ENCODE data around the gene GPT2. TPM values are rescaled to one million over a fixed set of nuclear protein-coding genes. Genes with fewer than 3 reads are reported as not detected.

GPT2 gene
- total RNA-seq, 4 donors from 2014 or later, result 65.7 to 100 (median 85.0) TPM

DNA sequence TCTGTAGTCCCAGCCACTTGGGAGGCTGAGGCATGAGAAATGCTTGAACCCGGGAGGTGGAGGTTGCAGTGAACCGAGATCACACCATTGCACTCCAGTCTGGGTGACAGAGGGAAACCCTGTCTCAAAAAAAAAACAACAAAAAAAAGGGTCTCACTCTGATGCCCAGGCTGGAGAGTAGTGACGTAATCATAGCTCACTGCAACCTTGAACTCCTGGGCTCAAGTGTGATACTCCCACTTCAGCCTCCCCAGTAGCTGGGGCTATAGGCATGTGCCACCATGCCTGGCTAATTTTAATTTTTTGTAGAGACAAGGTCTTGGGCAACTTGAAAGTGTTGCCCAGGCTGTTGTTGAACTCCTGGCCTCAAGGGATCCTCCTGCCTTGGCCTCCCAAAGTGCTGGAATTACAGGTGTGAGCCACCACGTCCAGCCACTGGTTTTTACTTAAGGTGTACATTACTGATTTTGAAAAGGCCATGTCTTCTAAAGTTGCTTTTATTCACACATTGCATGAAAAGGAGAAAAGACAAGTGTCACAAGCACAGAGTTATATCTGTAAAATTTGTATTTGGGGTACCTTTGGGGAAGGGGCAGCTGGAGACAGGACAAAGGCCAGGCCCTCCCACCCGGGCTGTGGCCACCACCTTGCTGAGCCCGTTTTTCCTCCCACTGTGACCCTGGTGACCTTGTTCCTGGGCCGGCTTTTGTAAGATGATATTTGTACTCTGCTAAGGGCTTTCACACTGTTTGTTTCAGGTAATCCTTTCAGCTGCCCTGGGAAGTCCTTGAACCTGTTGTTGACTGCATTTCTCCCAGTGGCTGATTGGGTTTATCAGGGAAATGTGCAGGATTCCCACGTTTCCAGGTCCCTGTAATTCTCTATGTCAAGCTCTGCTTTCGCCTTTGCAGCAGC is 11.5 kb downstream of the GPT2 start:
- no peak for DNase-seq (ENCODE audit: low spot score in 2 of 2)
- TF ChIP-seq, protein P1, sequence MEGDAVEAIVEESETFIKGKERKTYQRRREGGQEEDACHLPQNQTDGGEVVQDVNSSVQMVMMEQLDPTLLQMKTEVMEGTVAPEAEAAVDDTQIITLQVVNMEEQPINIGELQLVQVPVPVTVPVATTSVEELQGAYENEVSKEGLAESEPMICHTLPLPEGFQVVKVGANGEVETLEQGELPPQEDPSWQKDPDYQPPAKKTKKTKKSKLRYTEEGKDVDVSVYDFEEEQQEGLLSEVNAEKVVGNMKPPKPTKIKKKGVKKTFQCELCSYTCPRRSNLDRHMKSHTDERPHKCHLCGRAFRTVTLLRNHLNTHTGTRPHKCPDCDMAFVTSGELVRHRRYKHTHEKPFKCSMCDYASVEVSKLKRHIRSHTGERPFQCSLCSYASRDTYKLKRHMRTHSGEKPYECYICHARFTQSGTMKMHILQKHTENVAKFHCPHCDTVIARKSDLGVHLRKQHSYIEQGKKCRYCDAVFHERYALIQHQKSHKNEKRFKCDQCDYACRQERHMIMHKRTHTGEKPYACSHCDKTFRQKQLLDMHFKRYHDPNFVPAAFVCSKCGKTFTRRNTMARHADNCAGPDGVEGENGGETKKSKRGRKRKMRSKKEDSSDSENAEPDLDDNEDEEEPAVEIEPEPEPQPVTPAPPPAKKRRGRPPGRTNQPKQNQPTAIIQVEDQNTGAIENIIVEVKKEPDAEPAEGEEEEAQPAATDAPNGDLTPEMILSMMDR (IDR thresholded peaks at IDR 0.05), result no peak
- no peak for TF ChIP-seq POLR2AphosphoS5 (IDR thresholded peaks at IDR 0.05)
- no peak overlapping the region for H3K4me3 ChIP-seq
- peaks cover 35% of the 10 kb centered on the region for H3K4me1 ChIP-seq
- H3K36me3 ChIP-seq, result no peaks in the 10 kb centered on the region
- WGBS, result 70% methylated on average over 9 of the region's 9 CpGs
- H3K27me3 ChIP-seq, result no peaks in the 10 kb centered on the region
- no peaks in the 10 kb centered on the region for H3K9me3 ChIP-seq
- H3K27ac ChIP-seq, result no peak overlapping the region

DNA sequence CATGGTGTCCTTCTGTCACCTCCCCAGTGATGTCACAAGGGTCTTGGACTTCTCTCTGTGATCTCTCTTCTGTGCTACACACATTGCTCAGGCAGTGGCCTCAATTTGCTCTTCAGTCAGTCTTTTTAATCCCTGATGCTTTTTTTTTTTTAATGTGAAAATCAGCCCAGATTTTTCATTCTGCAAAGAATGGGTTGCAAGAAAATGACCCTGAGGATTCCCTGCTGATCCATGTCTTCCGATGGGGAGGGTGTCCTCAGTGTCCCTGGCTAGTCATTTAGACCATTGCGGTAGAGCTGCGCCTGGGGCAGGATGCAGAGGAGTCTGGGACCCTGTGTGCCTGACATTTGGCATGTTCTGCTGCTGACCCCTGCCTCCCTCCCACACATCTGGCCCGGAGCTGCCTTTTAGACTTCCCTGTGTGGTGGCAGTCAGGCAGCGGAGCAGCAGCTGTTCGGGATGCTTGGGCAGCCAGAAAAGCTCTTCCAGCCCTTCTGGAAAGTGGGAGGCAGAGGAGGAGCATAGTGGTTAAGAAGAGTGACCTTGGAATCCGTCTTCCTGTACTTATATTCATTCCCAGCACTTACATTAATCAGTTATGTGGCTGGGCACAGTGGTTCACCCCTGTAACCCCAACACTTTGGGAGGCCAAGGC is 12.3 kb downstream of the GPT2 start:
- H3K4me1 ChIP-seq, result peaks cover 43% of the 10 kb centered on the region
- no peak overlapping the region for H3K4me3 ChIP-seq
- H3K27ac ChIP-seq, result no peak overlapping the region
- no peaks in the 10 kb centered on the region for H3K27me3 ChIP-seq
- H3K36me3 ChIP-seq, result no peaks in the 10 kb centered on the region
- DNase-seq (ENCODE audit: low spot score in 2 of 2), result no peak
- TF ChIP-seq POLR2A (IDR thresholded peaks at IDR 0.05) (no peak), EP300 (IDR thresholded peaks at IDR 0.05) (no peak), POLR2AphosphoS5 (IDR thresholded peaks at IDR 0.05) (no peak)
- TF ChIP-seq, protein P1 (IDR thresholded peaks at IDR 0.05), result no peak
- 81% methylated on average over 7 of the region's 7 CpGs for WGBS
- H3K9me3 ChIP-seq, result no peaks in the 10 kb centered on the region

DNA sequence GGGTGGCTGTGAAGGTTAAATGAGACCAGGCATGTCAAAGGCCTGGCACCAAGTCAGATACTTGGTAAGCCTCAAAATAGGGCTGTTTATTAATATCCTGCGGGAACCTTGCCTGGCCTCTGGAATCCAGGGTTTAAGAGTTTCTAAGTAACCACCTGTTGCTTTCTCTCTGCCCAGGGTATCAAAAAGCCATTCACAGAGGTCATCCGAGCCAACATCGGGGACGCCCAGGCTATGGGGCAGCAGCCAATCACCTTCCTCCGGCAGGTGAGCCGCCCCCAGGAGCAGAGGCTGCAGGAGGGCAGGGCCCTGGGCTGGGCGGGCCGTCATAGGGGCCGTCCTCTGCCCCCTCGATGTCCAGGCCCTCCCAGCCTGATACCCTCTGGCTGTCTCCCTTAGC is 13.3 kb downstream of the GPT2 start:
- Histone ChIP-seq H3K4me3 (no peak overlapping the region), H3K4me1 (peaks cover 52% of the 10 kb centered on the region), H3K27me3 (no peaks in the 10 kb centered on the region), H3K36me3 (no peaks in the 10 kb centered on the region), H3K9me3 (no peaks in the 10 kb centered on the region), H3K27ac (no peak overlapping the region)
- WGBS, result 64% methylated on average over 9 of the region's 10 CpGs
- TF ChIP-seq POLR2AphosphoS5 (IDR thresholded peaks at IDR 0.05) (no peak), POLR2A (IDR thresholded peaks at IDR 0.05) (no peak), EP300 (IDR thresholded peaks at IDR 0.05) (no peak)
- TF ChIP-seq, protein P1 (IDR thresholded peaks at IDR 0.05), result no peak
- no peak for DNase-seq (ENCODE audit: low spot score in 2 of 2)

DNA sequence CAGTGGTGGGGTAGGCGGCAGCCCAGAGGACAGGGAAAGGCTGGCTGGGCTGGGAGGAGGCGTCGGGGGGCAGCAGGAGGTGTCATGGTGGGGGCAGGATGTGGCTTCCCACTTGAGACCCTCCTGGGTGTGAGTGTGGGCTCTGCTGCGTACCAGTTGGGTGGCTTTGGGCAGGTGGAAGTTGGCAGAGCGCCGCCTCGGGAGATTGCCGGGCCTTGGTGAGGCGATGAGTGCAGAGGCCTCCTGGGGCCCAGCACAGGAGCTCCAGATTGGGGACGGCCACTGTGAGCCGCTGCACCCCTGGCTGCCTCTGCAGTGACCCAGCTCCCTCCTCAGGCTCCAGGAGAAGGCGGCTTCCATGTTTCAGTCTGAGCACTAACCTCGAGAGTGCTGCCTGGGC is 13.8 kb downstream of the GPT2 start:
- Histone ChIP-seq H3K27me3 (no peaks in the 10 kb centered on the region), H3K4me3 (no peak overlapping the region), H3K9me3 (no peaks in the 10 kb centered on the region), H3K4me1 (peaks cover 52% of the 10 kb centered on the region), H3K36me3 (no peaks in the 10 kb centered on the region), H3K27ac (no peak overlapping the region)
- WGBS, result 85% methylated on average over 10 of the region's 13 CpGs
- no peak for TF ChIP-seq EP300 (IDR thresholded peaks at IDR 0.05)
- TF ChIP-seq, protein P1 (IDR thresholded peaks at IDR 0.05), result no peak
- no peak for TF ChIP-seq POLR2AphosphoS5 (IDR thresholded peaks at IDR 0.05)
- TF ChIP-seq POLR2A (IDR thresholded peaks at IDR 0.05), result no peak
- DNase-seq (ENCODE audit: low spot score in 2 of 2), result no peak

DNA sequence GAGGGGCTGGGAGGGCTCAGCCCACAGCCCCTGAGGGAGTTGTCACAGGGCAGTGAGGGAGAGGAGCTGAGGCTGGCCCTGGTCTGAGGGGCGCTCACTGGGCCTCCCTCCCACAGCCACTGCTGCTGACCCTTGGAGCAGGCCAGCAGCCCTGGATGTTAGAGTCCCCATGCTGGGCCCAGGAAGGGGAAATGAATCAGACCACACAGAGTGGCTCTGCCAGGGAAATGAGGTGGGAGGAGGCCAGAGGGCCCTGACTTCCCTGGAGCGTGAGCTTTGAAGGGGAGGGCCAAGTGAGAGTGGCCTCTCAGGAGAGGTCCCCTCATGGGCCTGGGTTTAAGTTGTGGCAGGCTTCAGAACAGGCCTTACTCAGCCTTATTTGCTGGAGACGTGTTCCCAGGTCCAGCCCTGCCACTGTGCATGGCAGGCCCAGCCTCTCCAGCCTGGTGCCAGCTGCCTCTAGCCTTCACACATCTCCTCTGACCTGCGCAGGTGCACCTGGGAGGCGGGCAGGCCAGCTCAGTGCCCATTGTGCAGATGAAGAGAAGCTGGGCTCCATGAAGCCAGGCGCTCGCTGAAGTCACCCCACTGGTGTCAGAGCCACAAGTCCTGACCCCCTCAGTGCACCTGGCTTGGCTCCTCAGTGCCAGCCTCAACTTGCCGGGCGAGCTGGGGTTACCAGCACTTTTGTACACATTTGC is 15.4 kb downstream of the GPT2 start:
- H3K9me3 ChIP-seq, result no peaks in the 10 kb centered on the region
- H3K27me3 ChIP-seq, result no peaks in the 10 kb centered on the region
- no peak overlapping the region for H3K4me3 ChIP-seq
- peaks cover 40% of the 10 kb centered on the region for H3K4me1 ChIP-seq
- WGBS, result 80% methylated on average over 2 of the region's 9 CpGs
- peaks cover under 1% of the 10 kb centered on the region for H3K36me3 ChIP-seq
- DNase-seq (ENCODE audit: low spot score in 2 of 2), result no peak
- TF ChIP-seq, protein P1 (IDR thresholded peaks at IDR 0.05), result no peak
- no peak for TF ChIP-seq POLR2A (IDR thresholded peaks at IDR 0.05)
- H3K27ac ChIP-seq, result peak overlapping the region; percentile 44
